Dermis lymphatic vessel endothelial cell (primary cell): ENCODE measurements around the gene CFHR4. TPM values are rescaled to one million over a fixed set of nuclear protein-coding genes. Genes with fewer than 3 reads are reported as not detected.

Experiments used
- total RNA-seq: library from RNA; depleted of rRNA; stranded (reverse); fragments of >200 nt; gene quantifications from 2 replicates; pipeline ENCODE4 v1.2.1, GENCODE V29; 2014

Gene CFHR4
- total RNA-seq = not detected in 2 replicates

GRCh38 chr1:196887515-196888239 is at the start of gene CFHR4:
Gene CFHR4, plus strand, starts transcription at chr1:196888052. Its CDS starts 99 bp downstream, at chr1:196888151.

GRCh38 chr1:196943568-196943967 is 55.7 kb downstream of the CFHR4 start, which contains the start of gene CFHR2:
Gene CFHR2, plus strand, starts transcription at chr1:196943738. Its CDS starts 143 bp downstream, at chr1:196943881.

Other genes with a start within 250 kb of the CFHR4 start
- gene CFH, start 236.0 kb upstream of the CFHR4 start, total RNA-seq = 1.3 and 16.8 TPM in 2 replicates
- gene CFHR3, start 113.2 kb upstream of the CFHR4 start, total RNA-seq = not detected in 2 replicates
- gene CFHR1, start 68.3 kb upstream of the CFHR4 start, total RNA-seq = not detected in 2 replicates
- not detected in 2 replicates for gene CFHR2, start 55.7 kb downstream of the CFHR4 start, total RNA-seq
- not detected in 2 replicates for gene CFHR5, start 89.5 kb downstream of the CFHR4 start, total RNA-seq
- gene F13B, start 179.2 kb downstream of the CFHR4 start, total RNA-seq = not detected in 2 replicates